IMR-90 (cell line): ENCODE data around the gene APBB1IP. TPM values are rescaled to one million over a fixed set of nuclear protein-coding genes. Genes with fewer than 3 reads are reported as not detected.

Experiments
- ATAC-seq: fragments of 200-7000 bp; cut with Tn5 transposase; 2 replicates; pipeline ENCODE4 v1.9.1; 2020; ENCODE audit warnings: low read depth, mild to moderate bottlenecking, moderate library complexity
- BruUV-seq: library from RNA; stranded (reverse); fragments of 400-500 nt; replicated peaks from 2 replicates; lab custom pipeline; 2021; lab: Mats Ljungman, UMichigan
- CTCF ChIA-PET: fragments of 300-600 bp; formaldehyde crosslinking; extraction: SDS; loops from one replicate; lab custom pipeline; 2021; ENCODE audit warnings: antibody characterized with exemption; lab: Yijun Ruan, JAX
- POLR2A ChIA-PET: fragments of 300-600 bp; sonication (Branson Sonifier 250); formaldehyde crosslinking; loops from one replicate; lab custom pipeline; 2022; ENCODE audit warnings: antibody characterized with exemption; ENCODE audit not compliant: unreplicated experiment; lab: Charles Lee
- DNase-seq: peaks from one replicate; pipeline ENCODE4 v3.0.0; 2013
- H2AFZ ChIP-seq: replicated peaks from 2 replicates; pipeline ENCODE3; 2013; ENCODE audit warnings: low read length, mild to moderate bottlenecking; ENCODE audit not compliant: poor library complexity
- H2AK5ac ChIP-seq: 2 replicates; pipeline ENCODE4 v1.6.1; 2013; ENCODE audit warnings: low read depth, low read length, inconsistent platforms
- H2AK9ac ChIP-seq: replicated peaks from 2 replicates; pipeline ENCODE3; 2013; ENCODE audit warnings: mild to moderate bottlenecking, low read depth, low read length, moderate library complexity; ENCODE audit not compliant: poor library complexity
- H2BK120ac ChIP-seq: 2 replicates; pipeline ENCODE4 v1.6.1; 2013; ENCODE audit warnings: low read depth, low read length, inconsistent platforms
- H2BK15ac ChIP-seq: 3 replicates; pipeline ENCODE4 v1.6.1; 2013; ENCODE audit warnings: low read depth, low read length, inconsistent platforms
- H2BK20ac ChIP-seq: 2 replicates; pipeline ENCODE4 v1.6.1; 2013; ENCODE audit warnings: low read depth, mild to moderate bottlenecking, inconsistent platforms, low read length, moderate library complexity
- H2BK5ac ChIP-seq: 2 replicates; pipeline ENCODE4 v1.6.1; 2013; ENCODE audit warnings: mild to moderate bottlenecking, low read depth, low read length, inconsistent platforms; ENCODE audit not compliant: poor library complexity, severe bottlenecking
- H3K14ac ChIP-seq: replicated peaks from 2 replicates; pipeline ENCODE4 v1.6.1; 2013; ENCODE audit warnings: low read depth, low read length, inconsistent platforms
- H3K18ac ChIP-seq: 2 replicates; pipeline ENCODE4 v1.6.1; 2013; ENCODE audit warnings: low read depth, low read length, control low read depth
- H3K23ac ChIP-seq: 2 replicates; pipeline ENCODE4 v1.6.1; 2013; ENCODE audit warnings: low read depth, low read length, inconsistent platforms
- H3K27ac ChIP-seq: 2 replicates; pipeline ENCODE4 v1.5.1; 2013; ENCODE audit warnings: mild to moderate bottlenecking, control low read depth, low read length; ENCODE audit not compliant: insufficient read depth
- H3K27me3 ChIP-seq: 2 replicates; pipeline ENCODE4 v1.6.1; 2013; ENCODE audit warnings: low read length; ENCODE audit not compliant: control insufficient read depth, insufficient read depth
- H3K36me3 ChIP-seq: 2 replicates; pipeline ENCODE4 v1.6.1; 2013; ENCODE audit warnings: low read length, mixed read lengths; ENCODE audit not compliant: control insufficient read depth, insufficient read depth
- H3K4ac ChIP-seq: 2 replicates; pipeline ENCODE4 v1.6.1; 2013; ENCODE audit warnings: low read depth, low read length, inconsistent platforms
- H3K4me1 ChIP-seq: 2 replicates; pipeline ENCODE4 v1.6.1; 2013; ENCODE audit warnings: low read length, mixed read lengths; ENCODE audit not compliant: control insufficient read depth, insufficient read depth
- H3K4me2 ChIP-seq: 2 replicates; pipeline ENCODE4 v1.6.1; 2013; ENCODE audit warnings: low read depth, mild to moderate bottlenecking, control low read depth, low read length, moderate library complexity
- H3K4me3 ChIP-seq: 2 replicates; pipeline ENCODE4 v1.5.1; 2013; ENCODE audit warnings: low read depth, mild to moderate bottlenecking, control low read depth, low read length, moderate library complexity; ENCODE audit not compliant: insufficient read depth
- H3K56ac ChIP-seq: 2 replicates; pipeline ENCODE4 v1.6.1; 2013; ENCODE audit warnings: low read length, inconsistent platforms; ENCODE audit not compliant: insufficient read depth; ENCODE audit errors: extremely low read depth
- H3K79me1 ChIP-seq, 2 experiments: 2 replicates each; pipeline ENCODE4 v1.6.1; 2013; ENCODE audit warnings: low read length in 2 of 2, inconsistent platforms in 1 of 2, low read depth in 1 of 2
- H3K9ac ChIP-seq: 2 replicates; pipeline ENCODE4 v1.6.1; 2013; ENCODE audit warnings: low read depth, low read length, control low read depth
- H3K9me1 ChIP-seq: 2 replicates; pipeline ENCODE4 v1.6.1; 2013; ENCODE audit warnings: low read length, inconsistent platforms; ENCODE audit not compliant: insufficient read depth
- H3K9me3 ChIP-seq: 2 replicates; pipeline ENCODE4 v1.6.1; 2013; ENCODE audit warnings: low read length; ENCODE audit not compliant: control insufficient read depth, insufficient read depth
- H4K20me1 ChIP-seq: 2 replicates; pipeline ENCODE4 v1.6.1; 2013; ENCODE audit warnings: low read length, inconsistent platforms; ENCODE audit not compliant: insufficient read depth
- H4K5ac ChIP-seq: 2 replicates; pipeline ENCODE4 v1.6.1; 2013; ENCODE audit warnings: mild to moderate bottlenecking, low read depth, low read length, control low read depth
- H4K8ac ChIP-seq, 2 experiments: 2 replicates each; pipeline ENCODE4 v1.6.1; 2013; ENCODE audit warnings: low read depth in 2 of 2, low read length in 2 of 2, control low read depth in 1 of 2, inconsistent platforms in 1 of 2
- H4K91ac ChIP-seq: 2 replicates; pipeline ENCODE4 v1.6.1; 2013; ENCODE audit warnings: low read depth, low read length, inconsistent platforms; ENCODE audit not compliant: insufficient read depth
- BHLHE40 ChIP-seq: fragments of 150-350 bp; IDR thresholded peaks from 2 replicates; pipeline ENCODE4 v1.6.1; 2016; ENCODE audit warnings: mild to moderate bottlenecking, low read depth, low read length
- CEBPB ChIP-seq: IDR thresholded peaks from 2 replicates; pipeline ENCODE4 v1.6.1; 2012; ENCODE audit warnings: low read depth, low read length, improper control_type of control experiment
- CTCF ChIP-seq: conservative IDR thresholded peaks from 2 replicates; pipeline ENCODE4 v1.5.1; 2012; ENCODE audit warnings: mild to moderate bottlenecking, low read depth, low read length, improper control_type of control experiment
- FOS ChIP-seq: fragments of 150-350 bp; IDR thresholded peaks from 2 replicates; pipeline ENCODE4 v1.6.1; 2016; ENCODE audit warnings: low read depth, low read length
- MXI1 ChIP-seq: IDR thresholded peaks from 2 replicates; pipeline ENCODE4 v1.6.1; 2012; ENCODE audit warnings: low read depth, mild to moderate bottlenecking, low read length, moderate library complexity, borderline replicate concordance
- SMC3 ChIP-seq: fragments of 150-350 bp; IDR thresholded peaks from 2 replicates; pipeline ENCODE4 v1.6.1; 2016; ENCODE audit warnings: low read depth, mild to moderate bottlenecking, antibody characterized with exemption, low read length, moderate library complexity
- WGBS, 2 experiments: methylation state at CpG; one replicate each; pipeline versions ENCODE4 v1.1.5 to v1.1.7; 2013; ENCODE audit warnings: missing lambda C conversion rate in 2 of 2; ENCODE audit not compliant: insufficient read length in 1 of 2; ENCODE audit errors: extremely low coverage in 2 of 2; 5-methylcytosine and 5-hydroxymethylcytosine counted together
- dilution Hi-C: fragments of 300-500 bp; cut with HindIII; formaldehyde crosslinking; loops from one replicate; pipeline ENCODE4 v1.14.3; 2018; ENCODE audit warnings: low sequenced_read_pairs; ENCODE audit not compliant: unreplicated experiment
- in situ Hi-C: fragments of 300-500 bp; cut with MboI; formaldehyde crosslinking; loops from 3 replicates; pipeline ENCODE4 v1.14.3; 2019; ENCODE audit warnings: low sequenced_read_pairs, inconsistent platforms, mixed read lengths
- intact Hi-C: fragments of 100-400 bp; cut with micrococcal nuclease; formaldehyde crosslinking; loops from 2 replicates; pipeline ENCODE4 v1.10.0; 2022
- polyA plus RNA-seq, 3 experiments: library from polyadenylated mRNA; depleted of rRNA; stranded (reverse); fragments of >200 nt; gene quantifications; 2 replicates each; pipeline ENCODE4 v1.2.3, GENCODE V29; 2012; ENCODE audit warnings: low replicate concordance in 1 of 3
- total RNA-seq: library from RNA; depleted of rRNA; stranded (reverse); fragments of >200 nt; gene quantifications from 2 replicates; pipeline ENCODE4 v1.2.3, GENCODE V29; 2012

The APBB1IP gene
- total and polyA plus RNA-seq, 2 of the 4 experiments (the other 2 are of a cell fraction), result not detected

DNA sequence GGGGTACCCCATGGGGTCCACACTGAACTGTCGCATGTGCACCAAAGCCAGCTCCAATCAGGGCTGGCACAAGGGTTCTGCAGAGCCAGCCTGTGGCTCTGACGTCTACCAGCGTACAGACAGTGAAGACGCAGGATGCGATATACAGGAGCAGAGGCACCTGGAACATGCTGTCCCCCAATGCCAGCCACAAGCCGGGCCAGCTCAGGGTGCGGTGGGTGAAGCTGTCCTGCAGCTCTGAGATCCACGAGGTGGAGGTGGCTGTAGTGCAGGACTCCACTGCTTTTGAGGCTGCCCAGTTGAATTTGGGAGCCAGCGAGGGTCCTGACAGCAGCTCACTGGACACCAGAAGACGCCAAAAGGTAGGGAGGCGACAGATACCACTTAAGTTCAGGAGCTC, 148.1 kb downstream of the APBB1IP start:
- no TSS peak for BruUV-seq
- ChIA-PET CTCF (no interaction called here), POLR2A (no interaction called here)
- WGBS, 2 experiments, result 55% methylated on average over 5 of the region's 11 CpGs; no CpG with 5 or more reads in 1 of the 2 experiments
- Histone ChIP-seq H2BK20ac (no peak overlapping the region), H4K20me1 (no peaks in the 10 kb centered on the region), H4K91ac (no peak overlapping the region), H2BK5ac (no peak overlapping the region), H4K5ac (no peak overlapping the region), H4K8ac (no peak overlapping the region), H3K18ac (no peak overlapping the region), H2BK15ac (no peak overlapping the region), H3K4ac (no peak overlapping the region), H3K4me3 (no peak overlapping the region), H2AK9ac (no peak overlapping the region), H3K9me1 (no peaks in the 10 kb centered on the region), H3K9ac (no peak overlapping the region), H3K4me2 (no peak overlapping the region), H3K23ac (no peak overlapping the region), H3K56ac (no peak overlapping the region), H3K27me3 (no peaks in the 10 kb centered on the region), H3K27ac (no peak overlapping the region), H3K79me1 (no peaks in the 10 kb centered on the region), H3K36me3 (no peaks in the 10 kb centered on the region), H3K14ac (no peak overlapping the region), H2AFZ (no peak overlapping the region), H3K4me1 (no peaks in the 10 kb centered on the region), H3K9me3 (peaks cover 10% of the 10 kb centered on the region), H2AK5ac (no peak overlapping the region), H2BK120ac (no peak overlapping the region)
- DNase-seq (no peak), ATAC-seq (no peak)
- intact Hi-C loops (no loop called here), dilution Hi-C loops (no loop called here), in situ Hi-C loops (no loop called here)
- TF ChIP-seq BHLHE40, result no peak
- TF ChIP-seq CEBPB, result no peak
- no peak for TF ChIP-seq SMC3
- no peak for TF ChIP-seq CTCF
- TF ChIP-seq FOS, result no peak
- no peak for TF ChIP-seq MXI1
